GM12892 (cell line): ENCODE results near the gene GJB1.
"Not testable (repeated sequence)": the region's sequence is repeated elsewhere in the genome, so short reads cannot be mapped to it uniquely, and the experiment has no call there.

Source experiments
- DNase-seq: peaks from one replicate; pipeline ENCODE4 v3.0.0; 2011; ENCODE audit not compliant: insufficient read length
- FAIRE-seq: peaks from 2 replicates; lab custom pipeline; 2011; peaks lifted over from hg19 to GRCh38; lab: Jason Lieb, UNC
- POLR2A ChIP-seq: IDR thresholded peaks from 2 replicates; pipeline ENCODE4 v1.6.1; 2011; ENCODE audit warnings: low read depth, low read length, control low read depth
- POLR2AphosphoS5 ChIP-seq: IDR thresholded peaks from 2 replicates; pipeline ENCODE4 v1.6.1; 2011; ENCODE audit warnings: low read depth, low read length, control low read depth
- TAF1 ChIP-seq: IDR thresholded peaks from 2 replicates; pipeline ENCODE4 v1.6.1; 2011; ENCODE audit warnings: low read depth, mild to moderate bottlenecking, control low read depth, low read length, borderline replicate concordance

The GJB1 gene

DNA sequence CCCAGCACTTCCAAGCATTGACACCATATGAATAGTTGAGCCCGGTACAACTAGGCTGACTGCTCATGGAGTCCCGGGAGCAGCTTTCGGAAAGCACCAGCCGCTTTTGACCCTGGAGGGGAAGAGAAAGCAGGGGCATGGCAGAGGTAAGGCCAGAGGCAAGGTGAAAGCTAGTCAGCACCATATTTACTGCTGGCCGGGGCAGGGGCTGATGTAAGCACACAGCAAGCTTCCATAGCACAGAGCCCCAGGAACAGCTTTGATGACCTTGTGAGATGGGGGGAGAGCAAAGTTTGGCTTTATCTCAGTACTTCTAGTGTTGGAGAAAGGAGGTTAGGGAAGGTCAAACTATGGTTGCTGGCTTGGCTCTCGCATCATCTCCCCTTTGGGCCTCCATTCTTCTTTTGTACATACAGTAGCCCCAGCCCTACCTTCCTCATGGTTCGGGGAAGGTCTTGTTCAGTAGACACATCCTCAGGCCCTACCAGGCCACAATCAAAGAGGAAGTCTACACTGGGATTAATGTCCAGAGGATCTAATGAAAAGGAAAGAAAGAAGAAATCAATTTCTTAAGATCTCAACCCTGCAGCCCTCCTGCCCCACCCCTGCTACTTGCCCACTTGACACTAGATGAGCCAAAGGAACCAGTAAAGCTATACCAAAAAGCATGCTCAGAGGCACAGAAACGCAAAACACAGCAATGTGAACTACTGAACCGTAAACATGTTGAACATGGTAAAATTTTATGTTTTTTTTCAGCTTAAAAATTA is 21.5 kb downstream of the GJB1 start:
- DNase-seq (no peak), FAIRE-seq (no peak)
- TF ChIP-seq POLR2A (no peak), POLR2AphosphoS5 (no peak), TAF1 (no peak)

DNA sequence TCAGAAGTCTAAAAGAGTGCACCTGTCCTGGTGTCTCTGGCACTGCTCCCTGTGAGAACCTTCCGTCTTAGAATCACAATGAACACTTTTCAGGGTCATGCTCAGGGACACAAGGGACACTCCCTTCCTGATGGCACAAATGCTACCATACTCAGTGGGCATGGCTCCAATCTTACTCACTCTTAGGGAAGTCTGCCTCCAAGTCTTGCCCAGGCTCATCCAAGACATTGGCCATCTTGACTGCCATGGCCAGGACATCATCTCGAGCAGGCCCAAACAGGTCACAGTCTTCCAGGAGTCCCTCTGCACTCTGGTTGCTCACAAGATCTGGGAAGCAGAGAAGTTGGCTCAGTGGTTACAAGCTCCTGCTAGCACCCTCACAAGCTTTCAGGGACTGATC is 22.1 kb downstream of the GJB1 start:
- no peak for DNase-seq
- no peak for TF ChIP-seq POLR2AphosphoS5
- no peak for TF ChIP-seq POLR2A
- TF ChIP-seq TAF1: no peak

DNA sequence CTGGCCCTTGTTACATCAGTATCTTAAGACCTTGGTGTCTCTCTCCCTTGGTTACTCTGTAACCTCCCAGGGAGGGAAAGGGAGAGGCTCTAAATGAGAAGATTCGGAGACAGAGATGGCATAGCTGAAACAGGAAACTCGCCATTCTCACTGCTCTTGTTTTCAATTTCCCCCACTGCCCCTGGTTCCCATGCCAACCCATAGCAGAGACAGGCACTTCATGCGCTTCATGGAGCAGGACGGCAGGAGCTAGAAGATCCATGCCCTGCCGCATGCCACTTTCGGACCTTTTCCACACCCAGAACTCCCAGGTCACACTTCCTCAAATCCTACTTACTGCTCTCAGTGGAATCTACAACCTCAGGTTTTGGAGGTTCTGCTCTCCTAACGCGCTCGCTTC is 27.8 kb downstream of the GJB1 start:
- no peak for DNase-seq

More for the DNA sequence above, 22.1 kb downstream of the GJB1 start:
- FAIRE-seq: no peak

DNA sequence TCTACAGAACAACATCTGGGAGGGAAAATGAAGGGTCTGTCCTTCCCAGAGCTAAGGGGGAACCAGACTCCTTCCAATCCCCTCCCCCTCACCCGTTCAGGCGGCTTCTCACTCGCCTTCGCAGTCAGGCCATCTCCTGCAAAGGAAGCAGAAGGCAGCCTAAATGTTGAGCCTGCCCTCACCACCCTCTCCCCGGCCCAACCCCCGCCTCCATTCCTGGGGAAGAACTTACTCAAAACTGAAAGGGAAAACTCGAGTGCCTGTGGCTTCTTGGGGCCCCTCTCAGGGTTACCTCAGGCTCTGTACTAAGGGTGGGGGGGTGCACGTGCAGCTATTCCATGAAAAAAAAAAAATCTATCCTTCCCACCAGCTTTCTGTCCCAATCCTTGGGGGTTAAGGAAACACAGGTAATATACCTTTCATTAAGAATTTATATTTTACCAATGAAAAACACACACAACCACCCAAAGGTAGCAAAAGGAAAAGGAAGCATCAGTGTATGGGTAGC is 28.5 kb downstream of the GJB1 start:
- DNase-seq (no peak), FAIRE-seq (no peak)
- TF ChIP-seq POLR2AphosphoS5 (no peak), TAF1 (no peak), POLR2A (no peak)

More for the DNA sequence above, 27.8 kb downstream of the GJB1 start:
- no peak for FAIRE-seq
- TF ChIP-seq POLR2AphosphoS5 (no peak), POLR2A (no peak), TAF1 (no peak)

DNA sequence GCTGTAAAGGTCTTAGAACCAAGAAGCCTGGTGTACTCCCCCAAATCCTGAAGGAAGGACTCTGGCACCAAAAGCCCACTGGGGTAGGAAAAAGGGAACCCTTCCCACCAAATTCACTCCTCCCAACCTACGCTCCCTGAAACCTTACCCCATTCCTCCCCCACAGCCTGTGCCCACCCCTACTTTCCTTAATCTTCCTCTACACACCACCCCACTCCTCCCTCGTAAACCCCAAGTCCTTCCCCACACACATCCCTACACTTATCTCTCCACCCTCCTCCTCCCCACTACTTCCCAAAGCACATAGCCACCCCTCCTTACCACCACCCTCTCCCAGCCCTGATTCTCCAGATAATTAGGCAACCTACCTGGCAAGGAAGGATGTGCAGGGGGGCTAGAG is 29.2 kb downstream of the GJB1 start:
- FAIRE-seq: no peak
- no peak for TF ChIP-seq POLR2AphosphoS5
- TF ChIP-seq TAF1: no peak
- TF ChIP-seq POLR2A: no peak
- DNase-seq: no peak

DNA sequence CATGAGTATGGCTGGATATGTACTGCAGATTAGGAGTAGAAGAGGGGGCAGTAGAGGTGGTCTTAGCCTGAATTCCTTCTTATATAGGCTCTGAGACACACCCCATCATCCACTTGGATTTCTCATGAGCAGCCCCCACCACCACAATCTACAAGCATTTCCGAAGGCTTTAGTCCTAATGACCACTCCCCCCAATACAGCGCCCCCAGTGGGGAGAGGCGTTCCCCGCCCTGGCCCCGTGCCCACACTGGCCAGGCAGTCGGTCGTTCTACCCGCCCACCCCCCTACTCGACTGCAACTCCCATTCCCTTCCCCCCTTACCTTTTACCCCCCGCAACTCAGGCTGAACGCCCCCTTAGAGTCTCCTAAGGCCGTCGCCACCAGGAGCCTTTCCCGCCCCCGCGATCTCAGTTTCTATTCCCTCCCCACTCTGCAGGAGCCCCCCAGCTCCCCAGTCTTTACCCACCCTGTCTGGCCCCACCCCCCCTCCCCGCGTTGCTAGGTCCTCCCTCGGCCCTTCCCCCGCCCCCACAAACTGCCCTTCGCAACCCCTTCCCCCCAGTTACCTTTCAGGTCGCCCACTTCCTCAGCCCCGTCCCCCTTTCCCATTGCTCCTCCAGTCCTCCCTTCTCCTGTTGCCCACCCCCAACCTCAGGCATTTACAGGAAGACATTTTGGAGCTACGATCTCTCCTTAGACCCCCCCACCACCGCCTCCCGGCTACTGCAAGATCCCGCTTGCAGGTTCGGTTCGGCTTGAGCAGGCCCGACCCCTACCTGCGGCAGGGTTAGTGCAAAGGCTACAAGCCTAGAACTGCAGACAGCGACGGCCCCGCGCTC is 30.4 kb downstream of the GJB1 start:
- DNase-seq (peak; percentile 38), FAIRE-seq (no peak)
- TF ChIP-seq POLR2AphosphoS5 (no peak), POLR2A (no peak), TAF1 (no peak)

DNA sequence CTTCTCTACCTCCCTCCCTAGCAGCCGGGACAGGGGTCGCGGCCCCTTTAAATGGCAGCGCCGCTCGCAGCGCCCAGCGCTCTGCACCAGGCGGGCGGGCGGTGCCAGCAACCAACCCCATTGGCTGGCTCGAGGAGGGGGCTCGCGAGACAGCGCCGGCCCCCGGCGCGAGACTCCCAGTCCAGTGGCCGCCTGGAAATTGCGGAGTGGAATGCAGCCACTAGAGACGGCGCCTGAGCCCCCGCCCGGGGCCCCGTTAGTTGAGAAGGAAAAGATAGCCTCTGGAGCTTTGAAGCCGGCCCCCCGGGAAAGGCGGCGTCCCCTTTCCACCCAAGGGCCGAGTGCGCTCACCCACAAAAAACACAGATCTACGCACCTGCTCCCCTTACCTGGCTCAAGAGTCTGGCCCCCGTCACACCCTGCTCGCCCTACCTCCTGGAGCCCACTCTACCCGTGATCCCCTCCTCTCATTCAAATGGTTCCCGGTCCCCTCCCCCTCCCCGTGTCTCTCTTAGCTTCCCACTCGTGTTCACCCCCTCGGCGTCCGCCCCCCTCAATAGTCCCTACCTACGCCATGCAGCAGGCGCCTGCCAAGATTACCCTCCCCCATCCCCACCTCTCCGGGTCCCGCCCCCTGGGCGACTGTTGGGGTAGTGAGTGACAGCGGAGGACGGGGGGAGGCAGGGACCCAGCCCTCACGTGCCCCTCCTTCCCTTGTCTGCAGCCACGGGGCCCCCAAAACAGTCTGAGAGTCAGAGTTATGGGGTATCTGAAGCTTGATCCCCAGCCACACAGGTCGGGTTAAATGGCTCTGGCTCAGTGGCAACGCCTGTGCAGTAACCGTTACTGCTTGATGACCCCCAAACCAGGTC is 31.3 kb downstream of the GJB1 start, which contains the start of gene ZMYM3:
Gene ZMYM3, minus strand, starts transcription at position 49 of the 872 bp plus-strand sequence. CDS start 885 bp downstream, outside the sequence.
- DNase-seq (peak; percentile 81), FAIRE-seq (no peak)

DNA sequence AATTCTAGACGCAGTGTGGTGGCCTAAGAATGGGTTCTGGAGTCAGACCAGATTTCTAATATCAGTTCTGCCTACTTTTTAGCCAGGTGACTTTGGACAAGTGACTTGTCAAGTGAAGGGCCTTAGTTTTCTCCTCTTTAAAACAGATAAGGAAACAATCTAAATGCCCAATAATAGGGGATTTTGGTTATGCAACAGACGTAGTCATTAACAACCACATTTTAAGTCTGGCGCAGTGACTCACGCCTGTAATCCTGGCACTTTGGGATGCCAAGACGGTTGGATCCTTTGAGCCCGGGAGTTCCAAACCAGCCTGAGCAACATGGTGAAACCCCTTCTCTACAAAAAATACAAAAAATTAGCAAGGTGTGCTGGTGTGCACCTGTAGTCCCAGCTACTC is 33.0 kb downstream of the GJB1 start:
- DNase-seq: no peak
- TF ChIP-seq POLR2AphosphoS5 (no peak), POLR2A (no peak), TAF1 (no peak)
- no peak for FAIRE-seq

More for the DNA sequence above, 31.3 kb downstream of the GJB1 start, which contains the start of gene ZMYM3:
- TF ChIP-seq POLR2A: peak; percentile 52; the same call in 1 of the 2 replicates
- no peak for TF ChIP-seq TAF1

DNA sequence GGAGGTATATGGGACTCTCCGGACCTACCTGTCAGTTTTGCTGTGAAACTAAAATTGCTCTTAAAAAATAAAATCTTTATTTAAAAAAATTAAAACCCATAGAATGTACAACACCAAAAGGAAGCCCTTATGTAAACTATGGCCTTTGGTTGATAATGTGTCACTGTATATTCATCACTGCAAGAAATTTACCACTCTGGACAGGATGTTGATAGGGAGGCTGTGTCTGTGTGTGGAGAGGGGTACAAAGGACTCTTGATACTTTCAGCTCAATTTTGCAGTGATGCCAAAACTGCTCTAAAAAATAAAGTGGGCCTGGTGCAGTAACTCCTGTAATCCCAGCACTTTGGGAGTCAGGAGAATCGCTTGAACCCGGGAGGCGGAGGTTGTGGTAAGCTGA is 33.8 kb downstream of the GJB1 start:
- TF ChIP-seq POLR2A: no peak
- no peak for TF ChIP-seq POLR2AphosphoS5
- TF ChIP-seq TAF1: no peak
- FAIRE-seq (no peak), DNase-seq (no peak)

DNA sequence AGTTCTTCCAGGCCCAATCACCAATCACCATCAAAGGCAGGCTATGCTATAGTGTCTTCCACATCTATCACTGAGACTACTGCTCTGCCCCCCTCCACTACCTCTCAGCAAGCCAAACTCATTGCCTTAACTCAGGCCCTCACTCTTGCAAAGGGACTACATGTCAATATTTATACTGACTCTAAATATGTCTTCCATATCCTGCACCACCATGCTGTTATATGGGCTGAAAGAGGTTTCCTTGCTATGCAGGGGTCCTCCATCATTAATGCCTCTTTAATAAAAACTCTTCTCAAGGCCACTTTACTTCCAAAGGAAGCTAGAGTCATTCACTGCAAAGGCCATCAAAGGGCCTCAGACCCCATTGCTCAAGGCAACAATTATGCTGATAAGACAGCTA is 45.6 kb downstream of the GJB1 start:
- FAIRE-seq, DNase-seq: not testable (repeated sequence)

DNA sequence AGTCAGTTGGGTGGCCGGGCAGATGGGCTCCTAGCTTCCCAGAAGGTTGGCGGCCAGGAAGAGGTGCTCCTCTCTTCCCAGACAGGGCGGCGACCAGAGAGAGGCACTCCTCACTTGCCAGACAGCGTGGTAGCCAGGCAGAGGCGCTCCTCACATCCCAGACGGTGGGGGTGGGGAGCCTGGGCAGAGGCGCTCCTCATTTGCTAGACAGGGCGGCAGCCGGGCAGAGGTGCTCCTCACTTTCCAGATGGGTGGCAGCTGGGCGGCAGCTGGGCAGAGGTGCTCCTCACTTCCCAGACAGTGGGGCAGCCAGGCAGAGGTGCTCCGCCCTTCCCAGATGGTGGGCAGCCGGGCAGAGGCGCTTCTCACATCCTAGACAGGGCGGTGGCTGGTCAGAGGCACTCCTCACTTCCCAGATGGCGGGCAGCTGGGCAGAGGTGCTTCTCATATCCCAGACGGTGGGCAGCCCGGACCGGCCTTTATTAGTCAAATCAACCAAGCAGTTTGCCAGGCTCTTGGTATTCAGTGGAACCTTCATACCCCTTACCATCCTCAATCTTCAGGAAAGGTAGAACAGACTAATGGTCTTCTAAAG is 46.9 kb downstream of the GJB1 start:
- FAIRE-seq: no peak
- TF ChIP-seq TAF1 (no peak), POLR2AphosphoS5 (no peak), POLR2A (no peak)
- DNase-seq: no peak

DNA sequence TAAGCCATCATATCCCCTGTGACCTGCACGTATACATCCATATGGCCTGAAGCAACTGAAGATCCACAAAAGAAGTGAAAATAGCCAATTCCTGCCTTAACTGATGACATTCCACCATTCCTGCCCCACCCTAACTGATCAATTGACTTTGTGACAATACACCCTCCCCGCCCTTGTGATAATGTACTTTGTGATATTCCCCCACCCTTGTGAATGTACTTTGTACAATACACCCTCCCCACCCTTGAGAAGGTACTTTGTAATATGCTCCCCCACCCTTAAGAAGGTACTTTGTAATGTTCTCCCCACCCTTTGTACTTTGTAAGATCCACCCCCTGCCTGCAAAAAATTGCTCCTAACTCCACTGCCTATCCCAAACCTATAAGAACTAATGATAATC is 49.3 kb downstream of the GJB1 start:
- not testable (repeated sequence) for FAIRE-seq, DNase-seq
